ENCODE results near the gene PGRMC2. TPM values are rescaled to one million over a fixed set of nuclear protein-coding genes. Genes with fewer than 3 reads are reported as not detected.

PGRMC2 gene
- total RNA-seq, 1 experiment from 2014 or later: 77.6 TPM

DNA sequence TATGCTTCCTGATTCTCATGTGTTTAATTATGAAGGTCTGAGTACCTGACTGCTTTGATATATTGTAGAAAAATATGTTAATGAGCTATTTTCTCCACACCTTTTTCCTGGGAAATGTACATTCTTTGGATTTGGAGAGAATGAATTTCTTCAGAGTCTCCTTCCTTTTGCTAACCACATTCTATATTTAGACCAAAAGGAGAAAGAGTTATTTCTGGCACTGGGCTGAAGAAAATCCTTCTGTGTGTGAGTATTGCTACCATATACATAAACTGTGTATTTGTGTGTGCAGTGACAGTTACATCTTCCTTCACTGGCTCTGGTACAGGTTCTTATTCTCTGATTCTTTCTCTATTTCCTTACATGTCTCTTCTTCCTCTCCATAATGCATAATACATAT lies 44.5 kb upstream of the PGRMC2 start:
- TF ChIP-seq, protein P1, sequence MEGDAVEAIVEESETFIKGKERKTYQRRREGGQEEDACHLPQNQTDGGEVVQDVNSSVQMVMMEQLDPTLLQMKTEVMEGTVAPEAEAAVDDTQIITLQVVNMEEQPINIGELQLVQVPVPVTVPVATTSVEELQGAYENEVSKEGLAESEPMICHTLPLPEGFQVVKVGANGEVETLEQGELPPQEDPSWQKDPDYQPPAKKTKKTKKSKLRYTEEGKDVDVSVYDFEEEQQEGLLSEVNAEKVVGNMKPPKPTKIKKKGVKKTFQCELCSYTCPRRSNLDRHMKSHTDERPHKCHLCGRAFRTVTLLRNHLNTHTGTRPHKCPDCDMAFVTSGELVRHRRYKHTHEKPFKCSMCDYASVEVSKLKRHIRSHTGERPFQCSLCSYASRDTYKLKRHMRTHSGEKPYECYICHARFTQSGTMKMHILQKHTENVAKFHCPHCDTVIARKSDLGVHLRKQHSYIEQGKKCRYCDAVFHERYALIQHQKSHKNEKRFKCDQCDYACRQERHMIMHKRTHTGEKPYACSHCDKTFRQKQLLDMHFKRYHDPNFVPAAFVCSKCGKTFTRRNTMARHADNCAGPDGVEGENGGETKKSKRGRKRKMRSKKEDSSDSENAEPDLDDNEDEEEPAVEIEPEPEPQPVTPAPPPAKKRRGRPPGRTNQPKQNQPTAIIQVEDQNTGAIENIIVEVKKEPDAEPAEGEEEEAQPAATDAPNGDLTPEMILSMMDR (conservative IDR thresholded peaks at IDR 0.05): no peak
- H3T11ph ChIP-seq (ENCODE audit: low read length): no peak overlapping the region
- no peaks in the 10 kb centered on the region for H3K36me3 Mint-ChIP-seq (ENCODE audit: insufficient read depth in 1 of 3, low read depth in 3 of 3)
- H3K9ac ChIP-seq (ENCODE audit: extremely low read depth, insufficient read length, low read length): no peak overlapping the region
- no peak overlapping the region for H3K18ac ChIP-seq (ENCODE audit: insufficient read length, low read depth, low read length)
- no peak overlapping the region for H4K8ac ChIP-seq (replicated peaks; ENCODE audit: insufficient read length, low read depth, low read length)
- no peak overlapping the region for H2BK20ac ChIP-seq (ENCODE audit: low read depth, low read length, poor library complexity, severe bottlenecking)
- H3K27ac ChIP-seq (ENCODE audit: insufficient read length, low read depth, low read length): no peak overlapping the region
- no peak overlapping the region for H2AFZ ChIP-seq (ENCODE audit: low read length)
- H2BK15ac ChIP-seq (ENCODE audit: low read depth, low read length): no peak overlapping the region
- H3K27ac Mint-ChIP-seq: no peak overlapping the region
- H2AK5ac ChIP-seq (ENCODE audit: insufficient read length, low read length): no peak overlapping the region
- H3K23ac ChIP-seq (ENCODE audit: insufficient read length, low read depth, low read length): no peak overlapping the region
- H3K4me1 Mint-ChIP-seq: peaks cover 6 to 9% of the 10 kb centered on the region in 2 experiments
- no peak overlapping the region for H3K14ac ChIP-seq (ENCODE audit: insufficient read depth, low read length)
- no peaks in the 10 kb centered on the region for H3K9me3 ChIP-seq (ENCODE audit: control insufficient read depth, low read depth, low read length)
- no peaks in the 10 kb centered on the region for H3K79me1 ChIP-seq (ENCODE audit: insufficient read depth, low read depth, low read length, poor library complexity, severe bottlenecking)
- no peak overlapping the region for H3K4me3 Mint-ChIP-seq
- H2BK5ac ChIP-seq (ENCODE audit: insufficient read length, low read length): no peak overlapping the region
- no peaks in the 10 kb centered on the region for H3K4me1 ChIP-seq (ENCODE audit: insufficient read depth, low read length)
- DNase-seq: no peak
- H3K56ac ChIP-seq (ENCODE audit: insufficient read length, low read depth, low read length): no peak overlapping the region
- H3K23me2 ChIP-seq (ENCODE audit: insufficient read length, low read depth, low read length, poor library complexity, severe bottlenecking): no peaks in the 10 kb centered on the region
- H3K79me2 ChIP-seq (ENCODE audit: insufficient read depth, low read length): no peaks in the 10 kb centered on the region
- H3K4me2 ChIP-seq (ENCODE audit: insufficient read depth, insufficient read length, low read length): no peak overlapping the region
- H3K4ac ChIP-seq (ENCODE audit: low read depth, low read length): no peak overlapping the region
- H3K9me3 Mint-ChIP-seq: no peaks in the 10 kb centered on the region
- no peak overlapping the region for H4K91ac ChIP-seq (ENCODE audit: insufficient read length, low read depth, low read length)
- no peak overlapping the region for H2BK120ac ChIP-seq (ENCODE audit: low read depth, low read length, poor library complexity, severe bottlenecking)
- H3K27me3 ChIP-seq (ENCODE audit: insufficient read depth, low read length): no peaks in the 10 kb centered on the region
- no peak overlapping the region for H2BK12ac ChIP-seq (ENCODE audit: insufficient read length, low read depth, low read length)
- H4K20me1 ChIP-seq (ENCODE audit: control insufficient read depth, insufficient read depth, insufficient read length): no peaks in the 10 kb centered on the region
- no peaks in the 10 kb centered on the region for H3K27me3 Mint-ChIP-seq (ENCODE audit: low read depth)
- H4K5ac ChIP-seq (ENCODE audit: insufficient read length, low read depth, low read length): no peak overlapping the region
